ENCODE measurements around the gene PRKACG.
"Not testable (repeated sequence)": the region's sequence is repeated elsewhere in the genome, so short reads cannot be mapped to it uniquely, and the experiment has no call there.

PRKACG gene

GRCh38 chr9:68998812-68999211, 15.1 kb downstream of the PRKACG start:
- TF ChIP-seq CTCF (IDR thresholded peaks at IDR 0.05; ENCODE audit: borderline replicate concordance, insufficient read depth, low read depth, low read length): no peak
- no peak overlapping the region for H3K4me3 ChIP-seq (ENCODE audit: low read depth, low read length)

- H3K4me3 ChIP-seq (ENCODE audit: low read depth, low read length): no peak overlapping the region
- TF ChIP-seq CTCF (IDR thresholded peaks at IDR 0.05; ENCODE audit: borderline replicate concordance, insufficient read depth, low read depth, low read length): no peak
These were observed 15.5 kb downstream of the PRKACG start for GRCh38 chr9:68998385-68998784.

GRCh38 chr9:68997666-68998065, 16.2 kb downstream of the PRKACG start:
- TF ChIP-seq CTCF (IDR thresholded peaks at IDR 0.05; ENCODE audit: borderline replicate concordance, insufficient read depth, low read depth, low read length): no peak
- H3K4me3 ChIP-seq (ENCODE audit: low read depth, low read length): no peak overlapping the region

- no peak for TF ChIP-seq CTCF (IDR thresholded peaks at IDR 0.05; ENCODE audit: borderline replicate concordance, insufficient read depth, low read depth, low read length)
- no peak overlapping the region for H3K4me3 ChIP-seq (ENCODE audit: low read depth, low read length)
These were observed 17.5 kb downstream of the PRKACG start for GRCh38 chr9:68996462-68996861.

GRCh38 chr9:68995776-68996175, 18.1 kb downstream of the PRKACG start:
- no peak overlapping the region for H3K4me3 ChIP-seq (ENCODE audit: low read depth, low read length)
- no peak for TF ChIP-seq CTCF (IDR thresholded peaks at IDR 0.05; ENCODE audit: borderline replicate concordance, insufficient read depth, low read depth, low read length)

- TF ChIP-seq CTCF (IDR thresholded peaks at IDR 0.05; ENCODE audit: borderline replicate concordance, insufficient read depth, low read depth, low read length): no peak
- no peak overlapping the region for H3K4me3 ChIP-seq (ENCODE audit: low read depth, low read length)
These were observed 22.5 kb downstream of the PRKACG start for GRCh38 chr9:68991457-68991856.

GRCh38 chr9:68986949-68987348, 27.0 kb downstream of the PRKACG start:
- not testable (repeated sequence) for H3K4me3 ChIP-seq (ENCODE audit: low read depth, low read length)

Data from GM12875 (cell line).